Uterine smooth muscle cell (primary cell): Measurements from ENCODE around the gene ZFYVE19. TPM values are rescaled to one million over a fixed set of nuclear protein-coding genes. Genes with fewer than 3 reads are reported as not detected.

Source experiments
- total RNA-seq: library from RNA; depleted of rRNA; stranded (reverse); fragments of >200 nt; gene quantifications from 2 replicates; pipeline ENCODE4 v1.2.3, GENCODE V29; 2014

The ZFYVE19 gene
- 25.1 and 31.5 TPM in 2 replicates for total RNA-seq

GRCh38 chr15:40807028-40807887, at the start of gene ZFYVE19, which contains the start of gene DNAJC17:
Gene ZFYVE19, plus strand, starts transcription at chr15:40807089. Its CDS starts 501 bp downstream, at chr15:40807590.
Gene DNAJC17, minus strand, starts transcription at chr15:40807473. Its CDS starts 27 bp downstream, at chr15:40807446.

GRCh38 chr15:40763801-40764628, 42.9 kb upstream of the ZFYVE19 start, which contains the start of gene GCHFR:
Gene GCHFR, plus strand, starts transcription at chr15:40764068. Its CDS starts 113 bp downstream, at chr15:40764181.

GRCh38 chr15:40769274-40770146, 37.4 kb upstream of the ZFYVE19 start, which contains the start of gene C15orf62:
Gene C15orf62, plus strand, starts transcription at chr15:40769980. Its CDS starts 516 bp downstream, at chr15:40770496.

GRCh38 chr15:40828447-40829036, 21.7 kb downstream of the ZFYVE19 start, which contains the start of gene PPP1R14D:
Gene PPP1R14D, minus strand, starts transcription at chr15:40828708. Its CDS starts 67 bp downstream, at chr15:40828641.

DNA sequence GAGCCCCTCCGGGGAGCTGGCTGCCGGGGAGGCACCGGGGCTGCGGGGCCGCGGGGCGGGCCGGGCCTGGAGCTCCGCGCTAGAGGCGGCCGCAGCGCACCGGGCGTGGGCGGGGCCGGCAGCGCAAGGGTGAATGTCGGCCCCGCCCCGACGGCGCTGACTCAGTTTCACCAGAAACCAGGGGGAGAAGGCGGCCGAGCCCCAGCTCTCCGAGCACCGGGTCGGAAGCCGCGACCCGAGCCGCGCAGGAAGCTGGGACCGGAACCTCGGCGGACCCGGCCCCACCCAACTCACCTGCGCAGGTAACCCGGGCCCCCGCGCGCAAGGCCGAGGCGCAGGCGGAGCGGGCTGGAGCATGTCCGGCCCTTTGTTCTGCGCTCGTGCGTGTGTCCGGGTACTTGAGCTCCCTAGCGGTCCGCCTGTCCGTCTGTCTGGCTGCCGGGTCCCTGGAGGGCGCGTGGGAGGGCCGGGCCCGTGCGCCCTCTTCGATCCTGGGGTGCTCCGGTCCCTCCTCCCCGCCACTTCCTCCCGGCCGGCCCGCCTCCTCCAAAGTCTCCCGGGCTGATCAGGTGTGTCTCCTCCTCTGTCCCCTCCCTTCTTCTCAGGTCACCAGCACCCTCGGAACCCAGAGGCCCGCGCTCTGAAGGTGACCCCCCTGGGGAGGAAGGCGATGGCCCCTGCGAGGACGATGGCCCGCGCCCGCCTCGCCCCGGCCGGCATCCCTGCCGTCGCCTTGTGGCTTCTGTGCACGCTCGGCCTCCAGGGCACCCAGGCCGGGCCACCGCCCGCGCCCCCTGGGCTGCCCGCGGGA, 37.2 kb downstream of the ZFYVE19 start, which contains the start of gene SPINT1:
SPINT1 (plus strand) TSS at position 164 of the 811 bp plus-strand sequence; CDS start at position 671, 507 bp downstream.

Other genes starting within 250 kb of the ZFYVE19 start
- gene CCDC32, start 242.0 kb upstream of the ZFYVE19 start, total RNA-seq: 18.2 and 19.1 TPM in 2 replicates
- 14.0 and 18.0 TPM in 2 replicates for gene RPUSD2, start 237.8 kb upstream of the ZFYVE19 start, total RNA-seq
- 11.1 and 43.8 TPM in 2 replicates for gene KNL1, start 212.8 kb upstream of the ZFYVE19 start, total RNA-seq
- 4.9 and 11.0 TPM in 2 replicates for gene RAD51, start 111.9 kb upstream of the ZFYVE19 start, total RNA-seq
- 19.7 and 20.9 TPM in 2 replicates for gene RMDN3, start 51.8 kb upstream of the ZFYVE19 start, total RNA-seq
- gene GCHFR, start 43.0 kb upstream of the ZFYVE19 start, total RNA-seq: 1.6 and 1.7 TPM in 2 replicates
- gene C15orf62, start 37.1 kb upstream of the ZFYVE19 start, total RNA-seq: not detected in 2 replicates
- 18.9 and 51.0 TPM in 2 replicates for gene DNAJC17, start 384 bp downstream of the ZFYVE19 start, total RNA-seq
- gene PPP1R14D, start 21.6 kb downstream of the ZFYVE19 start, total RNA-seq: not detected in 2 replicates
- gene SPINT1, start 37.0 kb downstream of the ZFYVE19 start, total RNA-seq: 0.37 and 0.66 TPM in 2 replicates
- gene RHOV, start 67.1 kb downstream of the ZFYVE19 start, total RNA-seq: not detected in 2 replicates
- 51.7 and 59.8 TPM in 2 replicates for gene VPS18, start 87.4 kb downstream of the ZFYVE19 start, total RNA-seq
- 0.12 and 0.66 TPM in 2 replicates for gene DLL4, start 122.3 kb downstream of the ZFYVE19 start, total RNA-seq
- gene CHAC1, start 146.4 kb downstream of the ZFYVE19 start, total RNA-seq: 36.5 and 49.2 TPM in 2 replicates